ENCODE results near the gene ASTN2. TPM values are rescaled to one million over a fixed set of nuclear protein-coding genes. Genes with fewer than 3 reads are reported as not detected.

The ASTN2 gene
- total and polyA plus RNA-seq, 9 of the 15 experiments (the other 6 are each of a cell fraction or from before 2014, with no cell fraction given) = 0.56 to 3.5 (median 1.9) TPM

GRCh38 chr9:116394894-116395698, 1019.8 kb downstream of the ASTN2 start (continued):
- TF ChIP-seq TFE3 (CRISPR knock-in tag; IDR thresholded peaks at IDR 0.05) (no peak), HNRNPL (IDR thresholded peaks at IDR 0.05; ENCODE audit: low read depth, low read length) (no peak), JUND (IDR thresholded peaks at IDR 0.05; ENCODE audit: borderline replicate concordance, low read depth, low read length) (peak; percentile 96), JUND (tag; IDR thresholded peaks at IDR 0.05; ENCODE audit: borderline replicate concordance, low read depth, low read length) (peak; percentile 93; the same call in 2 of the 3 replicates), STAT5B (CRISPR knock-in tag; IDR thresholded peaks at IDR 0.05) (no peak), ELF2 (CRISPR knock-in tag; IDR thresholded peaks at IDR 0.05) (no peak), SRSF1 (IDR thresholded peaks at IDR 0.05; ENCODE audit: low read depth, low read length) (no peak), PRMT5 (CRISPR knock-in tag; IDR thresholded peaks at IDR 0.05) (no peak), KLF16 (IDR thresholded peaks at IDR 0.05) (no peak), NFE2 (IDR thresholded peaks at IDR 0.05; ENCODE audit: low read depth) (no peak), E2F5 (CRISPR knock-in tag; IDR thresholded peaks at IDR 0.05) (no peak), TEAD2 (tag; IDR thresholded peaks at IDR 0.05) (no peak), GTF2A2 (tag; IDR thresholded peaks at IDR 0.05) (no peak), BCLAF1 (IDR thresholded peaks at IDR 0.05; ENCODE audit: borderline replicate concordance in 1 of 2, control insufficient read depth in 1 of 2, low read depth in 2 of 2, low read length in 1 of 2) (no peak)
- TF ChIP-seq, protein P1, sequence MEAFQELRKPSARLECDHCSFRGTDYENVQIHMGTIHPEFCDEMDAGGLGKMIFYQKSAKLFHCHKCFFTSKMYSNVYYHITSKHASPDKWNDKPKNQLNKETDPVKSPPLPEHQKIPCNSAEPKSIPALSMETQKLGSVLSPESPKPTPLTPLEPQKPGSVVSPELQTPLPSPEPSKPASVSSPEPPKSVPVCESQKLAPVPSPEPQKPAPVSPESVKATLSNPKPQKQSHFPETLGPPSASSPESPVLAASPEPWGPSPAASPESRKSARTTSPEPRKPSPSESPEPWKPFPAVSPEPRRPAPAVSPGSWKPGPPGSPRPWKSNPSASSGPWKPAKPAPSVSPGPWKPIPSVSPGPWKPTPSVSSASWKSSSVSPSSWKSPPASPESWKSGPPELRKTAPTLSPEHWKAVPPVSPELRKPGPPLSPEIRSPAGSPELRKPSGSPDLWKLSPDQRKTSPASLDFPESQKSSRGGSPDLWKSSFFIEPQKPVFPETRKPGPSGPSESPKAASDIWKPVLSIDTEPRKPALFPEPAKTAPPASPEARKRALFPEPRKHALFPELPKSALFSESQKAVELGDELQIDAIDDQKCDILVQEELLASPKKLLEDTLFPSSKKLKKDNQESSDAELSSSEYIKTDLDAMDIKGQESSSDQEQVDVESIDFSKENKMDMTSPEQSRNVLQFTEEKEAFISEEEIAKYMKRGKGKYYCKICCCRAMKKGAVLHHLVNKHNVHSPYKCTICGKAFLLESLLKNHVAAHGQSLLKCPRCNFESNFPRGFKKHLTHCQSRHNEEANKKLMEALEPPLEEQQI (IDR thresholded peaks at IDR 0.05) = no peak
- TF ChIP-seq, protein P2, sequence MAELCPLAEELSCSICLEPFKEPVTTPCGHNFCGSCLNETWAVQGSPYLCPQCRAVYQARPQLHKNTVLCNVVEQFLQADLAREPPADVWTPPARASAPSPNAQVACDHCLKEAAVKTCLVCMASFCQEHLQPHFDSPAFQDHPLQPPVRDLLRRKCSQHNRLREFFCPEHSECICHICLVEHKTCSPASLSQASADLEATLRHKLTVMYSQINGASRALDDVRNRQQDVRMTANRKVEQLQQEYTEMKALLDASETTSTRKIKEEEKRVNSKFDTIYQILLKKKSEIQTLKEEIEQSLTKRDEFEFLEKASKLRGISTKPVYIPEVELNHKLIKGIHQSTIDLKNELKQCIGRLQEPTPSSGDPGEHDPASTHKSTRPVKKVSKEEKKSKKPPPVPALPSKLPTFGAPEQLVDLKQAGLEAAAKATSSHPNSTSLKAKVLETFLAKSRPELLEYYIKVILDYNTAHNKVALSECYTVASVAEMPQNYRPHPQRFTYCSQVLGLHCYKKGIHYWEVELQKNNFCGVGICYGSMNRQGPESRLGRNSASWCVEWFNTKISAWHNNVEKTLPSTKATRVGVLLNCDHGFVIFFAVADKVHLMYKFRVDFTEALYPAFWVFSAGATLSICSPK (IDR thresholded peaks at IDR 0.05; ENCODE audit: borderline replicate concordance) = no peak
- TF ChIP-seq, protein P3, sequence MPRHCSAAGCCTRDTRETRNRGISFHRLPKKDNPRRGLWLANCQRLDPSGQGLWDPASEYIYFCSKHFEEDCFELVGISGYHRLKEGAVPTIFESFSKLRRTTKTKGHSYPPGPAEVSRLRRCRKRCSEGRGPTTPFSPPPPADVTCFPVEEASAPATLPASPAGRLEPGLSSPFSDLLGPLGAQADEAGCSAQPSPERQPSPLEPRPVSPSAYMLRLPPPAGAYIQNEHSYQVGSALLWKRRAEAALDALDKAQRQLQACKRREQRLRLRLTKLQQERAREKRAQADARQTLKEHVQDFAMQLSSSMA (CRISPR knock-in tag; IDR thresholded peaks at IDR 0.05) = no peak

Data from K562 (cell line).